Hair follicular keratinocyte (primary cell): ENCODE data around the gene RNF103. TPM values are rescaled to one million over a fixed set of nuclear protein-coding genes. Genes with fewer than 3 reads are reported as not detected.

Experiments used
- total RNA-seq: library from RNA; depleted of rRNA; stranded (reverse); fragments of >200 nt; gene quantifications from 2 replicates; pipeline ENCODE4 v1.2.3, GENCODE V29; 2015

Gene RNF103
- total RNA-seq: 9.8 and 10.3 TPM in 2 replicates

GRCh38 chr2:86623494-86624266 is at the start of gene RNF103:
Gene RNF103, minus strand, starts transcription at chr2:86623865. Its CDS starts 979 bp downstream, at chr2:86622886.

GRCh38 chr2:86562922-86563649 is 60.6 kb downstream of the RNF103 start, which contains the start of gene CHMP3:
Gene CHMP3, minus strand, starts transcription at chr2:86563443. Its CDS starts 95 bp downstream, at chr2:86563348.

Other genes with a start within 250 kb of the RNF103 start
- 6.9 and 9.3 TPM in 2 replicates for gene KDM3A, start 182.5 kb downstream of the RNF103 start, total RNA-seq
- gene CHMP3, start 60.4 kb downstream of the RNF103 start, total RNA-seq: 62.5 and 80.5 TPM in 2 replicates
- gene RMND5A, start 96.4 kb upstream of the RNF103 start, total RNA-seq: 21.0 and 23.7 TPM in 2 replicates
- gene CD8A, start 167.0 kb upstream of the RNF103 start, total RNA-seq: 0.04 and 0.08 TPM in 2 replicates
- not detected in 2 replicates for gene CD8B, start 238.0 kb upstream of the RNF103 start, total RNA-seq